Gastrocnemius medialis (tissue), 4 donors: Measurements from ENCODE around the gene SLC43A3.

ENCODE experiments used
- POLR2A ChIP-seq, 2 donors: fragments of 450-650 bp; IDR thresholded peaks; one replicate each; pipeline ENCODE4 v1.6.1; 2017; ENCODE audit warnings: antibody characterized with exemption in 2 of 2, mild to moderate bottlenecking in 2 of 2, moderate library complexity in 2 of 2
- TF ChIP-seq, protein P1 (sequence below), 5 experiments: fragments of 450-650 bp in 3 of 5; fragments of 200-600 bp in 2 of 5; sonication (generic) in 2 of 5; IDR thresholded peaks in 4 of 5; conservative IDR thresholded peaks in 1 of 5; 1 replicate in 4 of 5; 2 replicates in 1 of 5; pipeline ENCODE4 v1.5.1; 2016 to 2019; ENCODE audit warnings: antibody characterized with exemption in 5 of 5, mild to moderate bottlenecking in 3 of 5, moderate library complexity in 3 of 5

DNA sequence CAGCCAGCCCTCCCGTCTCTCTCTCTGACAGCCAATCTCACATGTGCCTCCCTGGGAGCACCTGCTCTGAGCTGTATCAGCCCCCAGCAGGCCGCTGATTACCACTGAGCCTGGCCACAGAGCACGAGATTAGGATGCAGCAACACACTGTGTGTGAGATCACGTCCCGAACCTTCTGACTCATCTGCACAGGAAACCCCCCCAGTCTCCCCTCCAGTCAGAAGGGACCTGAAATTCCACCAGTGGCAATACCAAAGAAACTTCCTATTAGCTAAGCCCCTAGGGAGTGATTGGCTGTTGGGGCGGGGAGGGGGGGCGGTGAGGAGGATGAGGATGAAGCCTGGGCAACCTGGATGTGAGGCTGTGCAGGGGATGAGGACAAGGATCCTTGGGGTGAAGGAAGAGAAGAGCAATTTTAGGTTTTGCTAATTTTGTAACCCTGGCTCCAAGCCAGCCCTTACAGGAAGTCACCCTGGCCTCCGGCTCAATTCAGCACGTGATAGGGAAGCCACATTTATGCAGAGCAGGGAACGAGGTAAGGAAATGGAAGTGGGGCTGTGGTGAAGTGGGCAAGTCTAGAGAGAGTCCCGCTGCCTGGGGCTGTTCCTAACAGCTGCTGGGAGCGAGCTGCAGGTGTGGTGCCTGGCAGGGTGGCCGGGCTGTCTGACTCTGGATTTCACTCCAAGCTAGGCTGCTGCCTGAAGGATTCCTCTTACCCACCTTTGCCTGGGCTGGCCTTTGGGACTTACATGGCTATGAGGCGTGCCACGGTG lies 1.9 kb downstream of the SLC43A3 start:
- no peak for TF ChIP-seq POLR2A (IDR thresholded peaks at IDR 0.05)
- TF ChIP-seq, protein P1, sequence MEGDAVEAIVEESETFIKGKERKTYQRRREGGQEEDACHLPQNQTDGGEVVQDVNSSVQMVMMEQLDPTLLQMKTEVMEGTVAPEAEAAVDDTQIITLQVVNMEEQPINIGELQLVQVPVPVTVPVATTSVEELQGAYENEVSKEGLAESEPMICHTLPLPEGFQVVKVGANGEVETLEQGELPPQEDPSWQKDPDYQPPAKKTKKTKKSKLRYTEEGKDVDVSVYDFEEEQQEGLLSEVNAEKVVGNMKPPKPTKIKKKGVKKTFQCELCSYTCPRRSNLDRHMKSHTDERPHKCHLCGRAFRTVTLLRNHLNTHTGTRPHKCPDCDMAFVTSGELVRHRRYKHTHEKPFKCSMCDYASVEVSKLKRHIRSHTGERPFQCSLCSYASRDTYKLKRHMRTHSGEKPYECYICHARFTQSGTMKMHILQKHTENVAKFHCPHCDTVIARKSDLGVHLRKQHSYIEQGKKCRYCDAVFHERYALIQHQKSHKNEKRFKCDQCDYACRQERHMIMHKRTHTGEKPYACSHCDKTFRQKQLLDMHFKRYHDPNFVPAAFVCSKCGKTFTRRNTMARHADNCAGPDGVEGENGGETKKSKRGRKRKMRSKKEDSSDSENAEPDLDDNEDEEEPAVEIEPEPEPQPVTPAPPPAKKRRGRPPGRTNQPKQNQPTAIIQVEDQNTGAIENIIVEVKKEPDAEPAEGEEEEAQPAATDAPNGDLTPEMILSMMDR (IDR thresholded peaks at IDR 0.05 in 4 of 5, conservative IDR thresholded peaks at IDR 0.05 in 1 of 5), result no peak
